HFF-Myc (cell line): ENCODE measurements around the gene SLC22A3.

Source experiments
- DNase-seq: peaks from one replicate; pipeline ENCODE4 v3.0.0-alpha.2; 2011; ENCODE audit warnings: low read depth; ENCODE audit errors: extremely low read depth
- H3K4me3 ChIP-seq: replicated peaks from 2 replicates; pipeline ENCODE4 v1.5.1; 2011; ENCODE audit warnings: low read depth, mild to moderate bottlenecking, control low read depth, low read length
- TF ChIP-seq, protein P1 (sequence below): IDR thresholded peaks from 2 replicates; pipeline ENCODE4 v1.5.1; 2012; ENCODE audit warnings: mild to moderate bottlenecking, low read depth, low read length, control low read depth; ENCODE audit errors: missing control alignments

SLC22A3 gene

DNA sequence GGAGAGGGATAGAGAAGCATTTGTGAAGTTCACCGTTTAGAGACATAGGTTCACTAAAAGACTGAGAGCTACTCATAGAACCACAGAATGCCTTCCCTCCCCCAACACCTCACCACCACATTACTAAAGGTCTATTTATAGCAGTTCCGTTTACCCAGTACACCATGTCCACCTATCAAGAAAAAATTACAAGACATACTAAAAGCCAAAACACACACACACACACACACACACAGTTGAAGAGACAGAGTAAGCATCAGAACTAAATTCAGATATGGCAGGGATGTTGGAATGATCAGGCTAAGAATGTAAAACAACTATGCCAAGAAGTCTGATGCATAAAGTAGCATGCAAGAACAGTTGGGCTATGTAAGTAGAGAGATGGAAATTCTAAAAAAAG lies 52.3 kb downstream of the SLC22A3 start:
- DNase-seq, result no peak
- TF ChIP-seq, protein P1, sequence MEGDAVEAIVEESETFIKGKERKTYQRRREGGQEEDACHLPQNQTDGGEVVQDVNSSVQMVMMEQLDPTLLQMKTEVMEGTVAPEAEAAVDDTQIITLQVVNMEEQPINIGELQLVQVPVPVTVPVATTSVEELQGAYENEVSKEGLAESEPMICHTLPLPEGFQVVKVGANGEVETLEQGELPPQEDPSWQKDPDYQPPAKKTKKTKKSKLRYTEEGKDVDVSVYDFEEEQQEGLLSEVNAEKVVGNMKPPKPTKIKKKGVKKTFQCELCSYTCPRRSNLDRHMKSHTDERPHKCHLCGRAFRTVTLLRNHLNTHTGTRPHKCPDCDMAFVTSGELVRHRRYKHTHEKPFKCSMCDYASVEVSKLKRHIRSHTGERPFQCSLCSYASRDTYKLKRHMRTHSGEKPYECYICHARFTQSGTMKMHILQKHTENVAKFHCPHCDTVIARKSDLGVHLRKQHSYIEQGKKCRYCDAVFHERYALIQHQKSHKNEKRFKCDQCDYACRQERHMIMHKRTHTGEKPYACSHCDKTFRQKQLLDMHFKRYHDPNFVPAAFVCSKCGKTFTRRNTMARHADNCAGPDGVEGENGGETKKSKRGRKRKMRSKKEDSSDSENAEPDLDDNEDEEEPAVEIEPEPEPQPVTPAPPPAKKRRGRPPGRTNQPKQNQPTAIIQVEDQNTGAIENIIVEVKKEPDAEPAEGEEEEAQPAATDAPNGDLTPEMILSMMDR, result no peak
- no peak overlapping the region for H3K4me3 ChIP-seq

DNA sequence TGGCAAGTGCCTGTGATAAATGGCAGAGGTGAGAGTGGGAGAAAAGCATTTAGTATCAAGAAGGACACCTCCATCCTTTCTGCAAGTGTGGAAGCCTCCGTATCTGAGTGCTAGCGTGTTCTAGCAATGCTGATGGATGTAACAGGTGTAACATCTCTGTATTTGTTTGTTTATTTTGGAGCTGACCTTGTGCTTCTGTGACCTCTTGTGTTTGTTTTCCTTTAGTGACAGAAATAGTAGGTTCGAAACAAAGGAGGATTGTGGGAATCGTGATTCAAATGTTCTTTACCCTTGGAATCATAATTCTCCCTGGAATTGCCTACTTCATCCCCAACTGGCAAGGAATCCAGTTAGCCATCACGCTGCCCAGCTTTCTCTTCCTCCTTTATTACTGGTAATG lies 60.4 kb downstream of the SLC22A3 start:
- DNase-seq, result no peak
- H3K4me3 ChIP-seq, result no peak overlapping the region
- TF ChIP-seq, protein P1, result no peak

DNA sequence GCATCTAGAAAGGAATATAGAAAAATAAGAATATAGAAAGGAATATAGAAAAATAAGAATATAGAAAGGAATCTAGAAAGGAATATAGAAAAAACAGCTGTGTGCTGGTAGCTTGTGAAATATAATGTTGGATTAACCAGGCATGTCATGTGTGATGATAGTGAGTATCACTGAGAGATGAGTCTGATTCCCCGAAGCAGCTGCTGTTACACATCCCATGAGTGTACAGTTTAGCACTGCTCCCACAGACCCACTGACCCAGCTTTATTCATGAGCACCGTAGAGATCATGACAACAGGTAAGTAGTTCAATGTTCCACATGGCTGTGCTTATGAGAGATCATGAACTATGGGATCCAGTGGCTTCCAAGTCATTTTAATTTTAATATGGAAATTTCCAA lies 64.8 kb downstream of the SLC22A3 start:
- DNase-seq, result no peak
- no peak overlapping the region for H3K4me3 ChIP-seq
- TF ChIP-seq, protein P1, result no peak

DNA sequence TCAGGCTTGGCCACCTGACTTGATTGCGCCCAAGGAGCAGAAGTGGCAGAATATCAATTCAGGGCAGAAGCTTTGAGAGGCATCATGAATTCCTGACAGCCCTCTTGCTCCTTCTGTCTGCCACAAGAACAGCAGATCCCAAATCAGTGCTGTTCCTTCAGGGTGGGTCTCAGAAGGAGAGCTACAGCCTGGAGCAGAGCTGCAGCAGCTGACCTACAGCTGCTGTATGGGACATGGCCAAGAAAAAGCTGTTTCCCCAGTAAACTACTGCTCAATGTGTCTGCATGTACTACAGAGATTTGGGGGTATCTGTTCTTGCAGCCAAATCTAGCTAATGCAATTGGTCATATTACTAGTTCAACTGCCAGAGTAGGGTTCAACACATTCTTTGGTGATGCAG lies 69.0 kb downstream of the SLC22A3 start:
- TF ChIP-seq, protein P1, result no peak
- H3K4me3 ChIP-seq, result no peak overlapping the region
- DNase-seq, result no peak

DNA sequence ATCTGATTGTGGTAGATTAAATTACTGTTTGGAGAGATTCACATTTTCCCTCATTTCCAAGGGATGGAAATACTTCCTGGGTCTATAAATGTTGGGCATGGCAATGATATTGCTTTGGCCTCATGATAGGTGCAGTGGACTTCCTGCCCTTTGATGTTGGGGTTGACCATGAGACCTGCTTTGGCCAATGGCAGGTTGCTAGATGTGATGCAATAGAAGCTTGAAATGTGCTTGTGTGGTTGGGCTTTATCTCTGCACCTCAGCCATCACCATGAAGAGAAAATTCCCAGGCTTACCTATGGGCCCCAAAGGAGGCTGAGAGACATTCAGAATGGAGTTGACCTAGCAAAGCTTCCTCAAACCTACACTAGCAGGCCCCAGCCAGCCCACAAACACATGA lies 69.4 kb downstream of the SLC22A3 start:
- TF ChIP-seq, protein P1, result no peak
- H3K4me3 ChIP-seq, result no peak overlapping the region
- no peak for DNase-seq

DNA sequence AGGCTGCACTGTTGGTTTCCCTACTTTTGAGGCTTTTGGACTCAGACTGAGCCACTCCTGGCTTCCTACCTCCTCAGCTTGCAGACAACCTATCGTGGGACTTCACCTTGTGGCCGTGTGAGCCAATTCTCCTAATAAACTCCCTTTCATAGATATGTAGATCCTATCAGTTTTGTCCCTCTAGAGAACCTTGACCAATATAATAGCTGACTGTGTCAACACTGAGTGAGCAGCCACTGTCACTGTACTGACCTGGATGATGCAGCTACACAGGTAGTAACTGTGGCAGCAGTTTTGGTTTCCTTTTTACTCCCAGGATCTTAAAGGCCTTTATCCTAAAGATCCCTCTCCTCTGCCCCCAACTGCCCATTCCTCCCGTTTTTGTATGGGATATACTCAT lies 70.2 kb downstream of the SLC22A3 start:
- no peak overlapping the region for H3K4me3 ChIP-seq
- no peak for DNase-seq
- TF ChIP-seq, protein P1, result no peak

DNA sequence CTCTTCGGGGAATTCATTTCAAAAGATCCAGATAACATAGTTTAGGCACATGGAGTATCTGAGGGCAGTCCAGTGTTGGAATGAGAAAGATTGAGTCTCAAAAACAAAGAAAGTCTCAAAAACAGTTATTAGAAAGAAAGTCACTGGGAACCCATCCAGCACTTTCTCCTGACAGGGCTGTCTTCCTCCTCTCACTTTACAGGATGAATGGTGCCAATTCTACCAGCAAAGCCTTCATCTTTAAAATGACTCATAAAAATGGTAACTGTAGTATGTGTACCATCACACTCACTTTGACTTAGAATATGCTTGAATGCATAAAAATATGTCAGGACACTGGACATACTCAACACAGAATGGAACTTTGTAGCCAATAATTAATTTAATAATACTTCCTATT lies 71.3 kb downstream of the SLC22A3 start:
- no peak for DNase-seq

More for the DNA sequence above, 71.3 kb downstream of the SLC22A3 start:
- H3K4me3 ChIP-seq, result no peak overlapping the region
- TF ChIP-seq, protein P1, result no peak
